ENCODE data around the gene PRKN. TPM values are rescaled to one million over a fixed set of nuclear protein-coding genes. Genes with fewer than 3 reads are reported as not detected.

The PRKN gene
- total and polyA plus RNA-seq, 3 experiments from 2014 or later = 0.22 to 1.0 (median 0.55) TPM

GRCh38 chr6:162576016-162576415 lies 151.6 kb downstream of the PRKN start:
- CTCF ChIA-PET = no interaction called here
- Histone ChIP-seq H3K4me1 (ENCODE audit: insufficient read depth, low read length) (no peaks in the 10 kb centered on the region), H3K27ac (ENCODE audit: low read depth, low read length) (no peak overlapping the region), H3K36me3 (ENCODE audit: insufficient read depth, low read length) (no peaks in the 10 kb centered on the region), H3K9me3 (ENCODE audit: low read length) (no peaks in the 10 kb centered on the region), H3K27me3 (ENCODE audit: insufficient read depth, low read length, poor library complexity, severe bottlenecking) (no peaks in the 10 kb centered on the region), H3K4me3 (ENCODE audit: low read length) (no peak overlapping the region)
- Mint-ChIP-seq H3K36me3 (peaks cover 0 to 3% (median 1%) of the 10 kb centered on the region in 3 donors), H3K27ac (no peak overlapping the region), H3K9me3 (peaks cover 0 to 19% (median 5%) of the 10 kb centered on the region in 5 donors), H3K4me1 (no peaks in the 10 kb centered on the region), H3K4me3 (no peak overlapping the region), H3K27me3 (no peaks in the 10 kb centered on the region)
- POLR2A ChIA-PET = no interaction called here
- DNase-seq = no peak

DNA sequence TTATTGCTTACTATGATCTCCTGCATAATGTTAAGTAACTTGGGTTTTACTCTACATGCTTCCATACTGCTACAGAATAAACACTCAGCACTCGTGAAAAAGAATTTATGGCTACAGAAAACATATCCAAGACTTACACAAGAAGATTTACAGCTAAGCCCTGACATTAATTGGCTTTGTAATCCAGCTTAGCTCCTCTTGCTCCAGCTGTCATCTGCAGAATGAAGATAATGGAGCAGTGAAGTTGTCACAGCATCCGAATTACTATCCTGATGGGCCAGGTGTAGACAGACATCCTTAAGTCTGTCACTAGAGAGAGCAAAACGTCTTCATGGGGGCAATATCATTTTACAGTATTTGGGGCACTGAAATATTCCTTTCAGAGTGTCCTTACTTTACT lies 155.3 kb downstream of the PRKN start:
- H3K27ac ChIP-seq (ENCODE audit: low read depth, low read length) = no peak overlapping the region
- no peak overlapping the region for H3K4me3 Mint-ChIP-seq
- H3K27me3 Mint-ChIP-seq = no peaks in the 10 kb centered on the region
- ChIA-PET POLR2A (no interaction called here), CTCF (interaction anchor here (1.2 kb wide), 1 partner anchor 10 kb away, joined by 4 read pairs; no protein-coding TSS in a partner anchor)
- no peaks in the 10 kb centered on the region for H3K4me1 Mint-ChIP-seq
- H3K9me3 ChIP-seq (ENCODE audit: low read length) = no peaks in the 10 kb centered on the region
- no peak overlapping the region for H3K27ac Mint-ChIP-seq
- DNase-seq = no peak
- no peaks in the 10 kb centered on the region for H3K27me3 ChIP-seq (ENCODE audit: insufficient read depth, low read length, poor library complexity, severe bottlenecking)
- no peaks in the 10 kb centered on the region for H3K4me1 ChIP-seq (ENCODE audit: insufficient read depth, low read length)
- no peaks in the 10 kb centered on the region for H3K36me3 ChIP-seq (ENCODE audit: insufficient read depth, low read length)
- H3K4me3 ChIP-seq (ENCODE audit: low read length) = no peak overlapping the region
- H3K9me3 Mint-ChIP-seq = peaks cover under 1 to 32% (median 8%) of the 10 kb centered on the region in 5 donors
- peaks cover 0 to 19% (median 1%) of the 10 kb centered on the region in 3 donors for H3K36me3 Mint-ChIP-seq

GRCh38 chr6:162568266-162568665 lies 159.3 kb downstream of the PRKN start:
- no peaks in the 10 kb centered on the region for H3K27me3 Mint-ChIP-seq
- no peaks in the 10 kb centered on the region for H3K27me3 ChIP-seq (ENCODE audit: insufficient read depth, low read length, poor library complexity, severe bottlenecking)
- H3K27ac Mint-ChIP-seq = no peak overlapping the region
- DNase-seq = no peak
- ChIA-PET CTCF (no interaction called here), POLR2A (no interaction called here)
- peaks cover 27 to 48% (median 34%) of the 10 kb centered on the region in 5 donors for H3K9me3 Mint-ChIP-seq
- no peaks in the 10 kb centered on the region for H3K4me1 ChIP-seq (ENCODE audit: insufficient read depth, low read length)
- no peak overlapping the region for H3K4me3 Mint-ChIP-seq
- no peaks in the 10 kb centered on the region for H3K36me3 ChIP-seq (ENCODE audit: insufficient read depth, low read length)
- H3K9me3 ChIP-seq (ENCODE audit: low read length) = no peaks in the 10 kb centered on the region
- no peak overlapping the region for H3K27ac ChIP-seq (ENCODE audit: low read depth, low read length)
- no peak overlapping the region for H3K4me3 ChIP-seq (ENCODE audit: low read length)
- H3K36me3 Mint-ChIP-seq = peaks cover 1 to 35% (median 6%) of the 10 kb centered on the region in 3 donors
- H3K4me1 Mint-ChIP-seq = no peaks in the 10 kb centered on the region

- Histone ChIP-seq H3K4me3 (ENCODE audit: low read length) (no peak overlapping the region), H3K9me3 (ENCODE audit: low read length) (no peaks in the 10 kb centered on the region), H3K36me3 (ENCODE audit: insufficient read depth, low read length) (no peaks in the 10 kb centered on the region), H3K4me1 (ENCODE audit: insufficient read depth, low read length) (no peaks in the 10 kb centered on the region), H3K27ac (ENCODE audit: low read depth, low read length) (no peak overlapping the region), H3K27me3 (ENCODE audit: insufficient read depth, low read length, poor library complexity, severe bottlenecking) (no peaks in the 10 kb centered on the region)
- no peak for DNase-seq
- POLR2A ChIA-PET = no interaction called here
- Mint-ChIP-seq H3K4me3 (no peak overlapping the region), H3K27me3 (no peaks in the 10 kb centered on the region), H3K4me1 (no peaks in the 10 kb centered on the region), H3K36me3 (peaks cover 1 to 34% (median 6%) of the 10 kb centered on the region in 3 donors), H3K27ac (no peak overlapping the region), H3K9me3 (peaks cover 24 to 57% (median 36%) of the 10 kb centered on the region in 5 donors)
- CTCF ChIA-PET = interaction anchor here (1.4 kb wide), 1 partner anchor 10 kb away, joined by 4 read pairs; no protein-coding TSS in a partner anchor
Measured at GRCh38 chr6:162562041-162562440, 165.5 kb downstream of the PRKN start.

DNA sequence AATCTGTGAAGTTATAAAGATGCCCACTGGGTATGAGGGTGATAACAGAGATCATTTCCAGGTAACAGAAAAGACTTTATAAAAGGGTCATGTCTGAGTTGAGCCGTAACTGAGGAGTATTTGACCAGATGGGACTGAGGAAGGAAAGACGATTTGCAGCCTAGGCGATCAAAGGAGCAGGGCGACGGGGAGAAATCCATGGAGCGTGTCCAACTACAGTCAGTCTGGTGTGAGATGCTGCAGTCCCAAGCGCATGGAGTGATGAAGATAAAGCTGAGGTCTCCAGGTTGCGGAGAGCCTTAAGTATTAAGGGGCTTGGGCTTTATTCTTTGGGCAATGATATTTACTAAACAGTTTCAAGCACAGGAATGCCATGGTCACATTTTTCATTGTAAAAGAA lies 166.7 kb downstream of the PRKN start:
- no peaks in the 10 kb centered on the region for H3K4me1 Mint-ChIP-seq
- POLR2A ChIA-PET = no interaction called here

GRCh38 chr6:162554531-162554930 lies 173.0 kb downstream of the PRKN start:
- H3K4me3 Mint-ChIP-seq = no peak overlapping the region
- H3K9me3 Mint-ChIP-seq = peaks cover 3 to 44% (median 16%) of the 10 kb centered on the region in 5 donors
- H3K27me3 Mint-ChIP-seq = no peaks in the 10 kb centered on the region
- H3K36me3 Mint-ChIP-seq = peaks cover 0 to 31% (median 0%) of the 10 kb centered on the region in 3 donors
- Histone ChIP-seq H3K9me3 (ENCODE audit: low read length) (no peaks in the 10 kb centered on the region), H3K4me3 (ENCODE audit: low read length) (no peak overlapping the region), H3K27ac (ENCODE audit: low read depth, low read length) (no peak overlapping the region), H3K36me3 (ENCODE audit: insufficient read depth, low read length) (no peaks in the 10 kb centered on the region), H3K27me3 (ENCODE audit: insufficient read depth, low read length, poor library complexity, severe bottlenecking) (no peaks in the 10 kb centered on the region), H3K4me1 (ENCODE audit: insufficient read depth, low read length) (no peaks in the 10 kb centered on the region)
- H3K27ac Mint-ChIP-seq = no peak overlapping the region
- ChIA-PET POLR2A (no interaction called here), CTCF (no interaction called here)
- no peaks in the 10 kb centered on the region for H3K4me1 Mint-ChIP-seq
- DNase-seq = no peak

More for the DNA sequence above, 166.7 kb downstream of the PRKN start:
- Histone ChIP-seq H3K27ac (ENCODE audit: low read depth, low read length) (no peak overlapping the region), H3K4me1 (ENCODE audit: insufficient read depth, low read length) (no peaks in the 10 kb centered on the region), H3K36me3 (ENCODE audit: insufficient read depth, low read length) (no peaks in the 10 kb centered on the region), H3K9me3 (ENCODE audit: low read length) (no peaks in the 10 kb centered on the region), H3K27me3 (ENCODE audit: insufficient read depth, low read length, poor library complexity, severe bottlenecking) (no peaks in the 10 kb centered on the region), H3K4me3 (ENCODE audit: low read length) (no peak overlapping the region)
- CTCF ChIA-PET = no interaction called here
- H3K27me3 Mint-ChIP-seq = no peaks in the 10 kb centered on the region
- no peak overlapping the region for H3K4me3 Mint-ChIP-seq
- no peak overlapping the region for H3K27ac Mint-ChIP-seq
- H3K36me3 Mint-ChIP-seq = peaks cover 1 to 28% (median 6%) of the 10 kb centered on the region in 3 donors
- DNase-seq = no peak
- H3K9me3 Mint-ChIP-seq = peaks cover 21 to 51% (median 29%) of the 10 kb centered on the region in 5 donors

DNA sequence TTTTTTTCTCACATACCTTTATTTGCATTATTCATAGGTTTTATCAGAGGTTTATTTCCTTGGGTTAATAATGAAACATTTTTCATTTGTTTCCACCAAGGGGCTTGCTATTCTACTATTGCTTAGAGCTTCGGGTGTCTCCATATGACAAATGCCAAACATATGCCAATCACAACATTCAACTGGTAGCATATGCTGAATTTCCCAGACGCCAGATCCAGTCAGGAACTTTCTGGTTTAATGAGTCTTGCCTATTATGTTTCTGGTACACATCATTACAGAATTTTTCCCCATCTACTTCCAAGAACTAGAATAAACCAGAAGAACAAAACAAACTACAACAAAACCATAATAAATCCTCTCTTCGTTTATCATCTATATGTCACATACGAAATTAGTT lies 180.7 kb downstream of the PRKN start:
- H3K4me1 ChIP-seq (ENCODE audit: insufficient read depth, low read length) = no peaks in the 10 kb centered on the region
- peaks cover 0 to 42% (median 9%) of the 10 kb centered on the region in 5 donors for H3K9me3 Mint-ChIP-seq
- H3K36me3 ChIP-seq (ENCODE audit: insufficient read depth, low read length) = no peaks in the 10 kb centered on the region
- ChIA-PET POLR2A (no interaction called here), CTCF (no interaction called here)
- no peaks in the 10 kb centered on the region for H3K4me1 Mint-ChIP-seq
- H3K9me3 ChIP-seq (ENCODE audit: low read length) = no peaks in the 10 kb centered on the region
- H3K27me3 ChIP-seq (ENCODE audit: insufficient read depth, low read length, poor library complexity, severe bottlenecking) = no peaks in the 10 kb centered on the region
- no peaks in the 10 kb centered on the region for H3K27me3 Mint-ChIP-seq
- no peak overlapping the region for H3K4me3 ChIP-seq (ENCODE audit: low read length)
- H3K36me3 Mint-ChIP-seq = peaks cover 0 to 15% (median 0%) of the 10 kb centered on the region in 3 donors
- DNase-seq = no peak
- no peak overlapping the region for H3K27ac ChIP-seq (ENCODE audit: low read depth, low read length)
- no peak overlapping the region for H3K27ac Mint-ChIP-seq
- no peak overlapping the region for H3K4me3 Mint-ChIP-seq

DNA sequence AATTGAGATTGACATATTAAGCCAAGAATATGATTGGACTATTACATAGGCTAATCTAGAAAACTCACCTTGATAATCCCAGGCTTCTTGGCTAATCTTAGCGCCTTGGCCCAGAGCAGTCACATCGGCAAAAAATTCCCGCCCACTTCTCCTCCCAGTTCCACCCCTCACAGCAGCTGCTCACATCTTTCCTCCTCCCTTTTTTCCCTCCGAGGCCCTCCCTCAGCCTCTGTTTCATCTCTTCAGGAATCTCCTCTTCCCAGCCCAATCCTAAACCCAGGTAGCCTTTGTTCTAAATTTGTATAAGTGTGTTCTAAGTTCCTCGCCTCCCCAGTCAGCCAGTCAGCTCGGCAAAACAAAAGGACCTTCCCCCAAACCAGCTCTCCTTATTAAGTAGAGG lies 184.3 kb downstream of the PRKN start:
- no peaks in the 10 kb centered on the region for H3K27me3 ChIP-seq (ENCODE audit: insufficient read depth, low read length, poor library complexity, severe bottlenecking)
- no peaks in the 10 kb centered on the region for H3K36me3 ChIP-seq (ENCODE audit: insufficient read depth, low read length)
- H3K27ac Mint-ChIP-seq = no peak overlapping the region
- no peaks in the 10 kb centered on the region for H3K27me3 Mint-ChIP-seq
- ChIA-PET CTCF (no interaction called here), POLR2A (no interaction called here)
- no peak overlapping the region for H3K27ac ChIP-seq (ENCODE audit: low read depth, low read length)
- peaks cover 0 to 17% (median 0%) of the 10 kb centered on the region in 3 donors for H3K36me3 Mint-ChIP-seq
- no peaks in the 10 kb centered on the region for H3K4me1 ChIP-seq (ENCODE audit: insufficient read depth, low read length)
- no peak overlapping the region for H3K4me3 Mint-ChIP-seq
- H3K4me1 Mint-ChIP-seq = no peaks in the 10 kb centered on the region
- no peak overlapping the region for H3K4me3 ChIP-seq (ENCODE audit: low read length)
- no peak for DNase-seq
- H3K9me3 Mint-ChIP-seq = peaks cover 0 to 30% (median 6%) of the 10 kb centered on the region in 5 donors
- no peaks in the 10 kb centered on the region for H3K9me3 ChIP-seq (ENCODE audit: low read length)
